Ovary (tissue), 9 donors: ENCODE results near the gene CTDP1. TPM values are rescaled to one million over a fixed set of nuclear protein-coding genes. Genes with fewer than 3 reads are reported as not detected.

Experiments used
- DNase-seq, 5 donors: peaks; one replicate each; pipeline ENCODE4 v3.0.0-alpha.2; 2019 to 2020
- H3K27ac ChIP-seq, 2 donors: fragments of 200-600 bp; one replicate each; pipeline versions ENCODE4 v1.5.1 to v1.8.0; 2019 to 2022
- H3K27me3 ChIP-seq: fragments of 200-600 bp; one replicate; pipeline ENCODE4 v1.8.0; 2022
- H3K36me3 ChIP-seq: fragments of 200-600 bp; sonication (generic); one replicate; pipeline ENCODE4 v1.5.1; 2019
- H3K4me1 ChIP-seq: one replicate; pipeline ENCODE4 v1.8.1; 2013; ENCODE audit warnings: mild to moderate bottlenecking, moderate library complexity; ENCODE audit not compliant: insufficient read depth
- H3K4me3 ChIP-seq: fragments of 200-600 bp; sonication (generic); one replicate; pipeline ENCODE4 v1.5.1; 2017
- H3K9me3 ChIP-seq, 2 donors: fragments of 200-600 bp in 1 of 2; sonication (generic) in 1 of 2; one replicate each; pipeline versions ENCODE4 v1.5.1 to v1.8.1; 2013 to 2019; ENCODE audit warnings: mild to moderate bottlenecking in 1 of 2, moderate library complexity in 1 of 2
- CTCF ChIP-seq, 3 donors: fragments of 450-650 bp in 2 of 3; fragments of 200-600 bp in 1 of 3; IDR thresholded peaks; one replicate each; pipeline versions ENCODE4 v1.5.1 to v1.8.0; 2016 to 2022; ENCODE audit warnings: antibody characterized with exemption in 3 of 3, mild to moderate bottlenecking in 1 of 3
- EP300 ChIP-seq: sonication (generic); formaldehyde crosslinking; IDR thresholded peaks from one replicate; pipeline ENCODE4 v1.6.1; 2017; ENCODE audit warnings: antibody characterized with exemption
- POLR2A ChIP-seq: fragments of 450-650 bp; IDR thresholded peaks from one replicate; pipeline ENCODE4 v1.6.1; 2017; ENCODE audit warnings: antibody characterized with exemption, mild to moderate bottlenecking, moderate library complexity
- WGBS, 3 donors: extraction: QIAGEN DNeasy Blood & Tissue Kit in 1 of 3; methylation state at CpG; one replicate each; pipeline versions ENCODE4 v1.1.5 to v1.1.7; 2013 to 2017; 5-methylcytosine and 5-hydroxymethylcytosine counted together
- intact Hi-C, 4 donors: fragments of 100-400 bp; cut with DNase I; formaldehyde crosslinking; loops; one replicate each; pipeline versions ENCODE4 v1.11.0 to v1.15.1; 2022 to 2023
- polyA plus RNA-seq, 2 donors: library from polyadenylated mRNA; stranded (reverse); fragments of 200-250 nt in 1 of 2; fragments of 350-450 nt in 1 of 2; fragmentation: Illumina TruSeq in 1 of 2; extraction: RNeasy Lipid Tissue Mini Kit (QIAGEN cat#74804) in 1 of 2; gene quantifications; one replicate each; pipeline ENCODE4 v1.2.3, GENCODE V29; 2013 to 2014
- total RNA-seq, 7 donors: library from RNA; depleted of rRNA in 2 of 7; stranded (reverse); fragments of >200 nt in 2 of 7; fragmentation: NEBNext Ultra II Directional in 3 of 7; extraction: Animal tissue kit (Norgen Biotek cat#: 25700) in 3 of 7; gene quantifications; one replicate each; pipeline versions ENCODE4 v1.1.0 to v1.2.4, GENCODE V29; 2016 to 2023
- donor health status: DM: no; HTN: no; CAD: no; lungs with moderate emphysema.
- donor health status: DM: no; HTN: no; CAD: no.
- donor health status: Bipolar disorder and iron deficiency.
- donor health status: DM: yes; HTN: yes; CAD: no.
- donor health status: DM: no; HTN: no; CAD: no.
- donor health status: DM: yes; HTN: yes; CAD: no.

CTDP1 gene
- total and polyA plus RNA-seq, 9 donors: 2.5 to 15.2 (median 11.2) TPM

DNA sequence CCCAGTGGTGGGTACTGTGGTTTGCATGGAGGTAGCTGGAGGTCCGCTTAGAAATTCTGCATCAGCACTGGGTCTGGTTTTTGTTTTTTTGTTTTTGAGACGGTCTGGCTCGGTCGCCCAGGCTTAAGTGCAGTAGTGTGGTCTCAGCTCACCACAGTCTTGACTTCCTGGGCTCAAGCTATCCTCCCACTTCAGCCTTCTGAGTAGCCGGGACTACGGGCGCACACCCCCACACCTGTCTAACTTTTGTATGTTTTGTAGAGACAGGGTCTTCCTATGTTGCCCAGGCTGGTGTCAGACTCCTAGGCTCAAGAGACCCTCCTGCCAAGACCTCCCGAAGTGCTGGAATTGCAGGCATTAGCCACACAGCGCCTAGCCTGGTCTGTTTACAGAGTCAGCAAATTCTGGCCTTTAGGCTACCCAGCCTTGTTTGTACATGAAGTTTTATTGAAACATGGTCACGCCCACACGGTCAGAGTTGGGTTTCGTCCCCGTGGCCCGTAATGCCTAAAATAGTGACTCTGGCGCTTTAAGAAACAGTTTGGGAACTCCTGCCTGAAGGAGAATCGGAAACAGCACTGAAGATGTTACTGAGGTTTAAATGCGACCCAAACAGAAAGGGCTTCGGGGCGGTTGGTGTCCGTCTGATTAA lies 32.7 kb downstream of the CTDP1 start:
- intact Hi-C loops: no loop called here
- DNase-seq: no peak
- no peak overlapping the region for H3K27ac ChIP-seq
- H3K36me3 ChIP-seq: no peaks in the 10 kb centered on the region
- H3K9me3 ChIP-seq: no peaks in the 10 kb centered on the region
- H3K4me3 ChIP-seq: no peak overlapping the region
- WGBS, 3 donors: 43 to 72% (median 46%) methylated on average over 20 of the region's 20 CpGs
- no peaks in the 10 kb centered on the region for H3K27me3 ChIP-seq
- no peaks in the 10 kb centered on the region for H3K4me1 ChIP-seq
- no peak for TF ChIP-seq EP300

DNA sequence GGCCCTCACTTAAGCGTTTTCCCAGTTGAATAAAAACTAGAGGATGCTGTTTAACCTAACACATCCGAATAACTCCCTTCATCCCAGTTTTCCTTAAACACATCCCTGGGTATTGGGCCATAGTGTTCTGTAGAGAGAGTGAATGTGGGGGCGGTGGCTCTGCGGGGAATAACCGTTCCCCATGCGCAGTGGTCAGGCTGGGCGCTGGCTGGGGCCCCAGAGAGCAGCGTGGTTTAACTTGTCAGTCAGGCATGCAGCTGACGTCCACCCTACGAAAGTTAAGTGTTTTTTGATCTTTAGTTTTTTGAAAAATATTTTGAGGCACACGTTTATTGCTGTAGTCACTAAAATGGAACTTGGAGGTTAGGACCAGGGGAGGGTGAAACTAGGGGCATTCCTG lies 33.7 kb downstream of the CTDP1 start:
- TF ChIP-seq POLR2A (no peak), CTCF (IDR thresholded peaks at IDR 0.05) (no peak)
- Histone ChIP-seq H3K36me3 (no peaks in the 10 kb centered on the region), H3K27me3 (no peaks in the 10 kb centered on the region), H3K4me1 (no peaks in the 10 kb centered on the region), H3K9me3 (no peaks in the 10 kb centered on the region), H3K4me3 (no peak overlapping the region), H3K27ac (no peak overlapping the region)
- DNase-seq: no peak
- 39 to 76% (median 60%) methylated on average over 11 of the region's 11 CpGs for WGBS, 3 donors
- intact Hi-C loops: no loop called here

DNA sequence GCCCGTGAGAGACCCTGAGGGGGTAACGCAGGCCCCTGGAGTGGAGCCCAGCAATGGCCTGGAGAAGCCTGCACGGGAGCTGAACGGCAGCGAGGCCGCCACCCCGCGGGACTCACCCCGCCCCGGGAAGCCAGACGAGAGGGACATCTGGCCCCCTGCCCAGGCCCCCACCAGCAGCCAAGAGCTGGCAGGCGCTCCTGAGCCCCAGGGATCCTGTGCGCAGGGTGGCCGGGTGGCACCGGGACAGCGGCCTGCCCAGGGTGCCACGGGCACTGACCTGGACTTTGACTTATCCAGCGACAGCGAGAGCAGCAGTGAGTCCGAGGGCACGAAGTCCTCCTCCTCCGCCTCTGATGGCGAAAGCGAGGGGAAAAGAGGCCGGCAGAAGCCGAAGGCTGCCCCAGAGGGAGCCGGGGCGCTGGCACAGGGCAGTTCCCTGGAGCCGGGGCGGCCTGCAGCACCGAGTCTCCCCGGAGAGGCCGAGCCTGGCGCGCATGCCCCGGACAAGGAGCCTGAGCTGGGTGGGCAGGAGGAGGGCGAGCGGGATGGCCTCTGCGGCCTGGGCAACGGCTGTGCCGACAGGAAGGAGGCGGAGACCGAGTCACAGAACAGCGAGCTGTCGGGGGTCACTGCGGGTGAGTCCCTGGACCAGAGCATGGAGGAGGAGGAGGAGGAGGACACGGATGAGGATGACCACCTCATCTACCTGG lies 35.1 kb downstream of the CTDP1 start:
- Histone ChIP-seq H3K27ac (no peak overlapping the region), H3K9me3 (no peaks in the 10 kb centered on the region), H3K36me3 (no peaks in the 10 kb centered on the region), H3K4me1 (no peaks in the 10 kb centered on the region), H3K27me3 (no peaks in the 10 kb centered on the region), H3K4me3 (no peak overlapping the region)
- WGBS, 3 donors: 94 to 96% (median 95%) methylated on average over 45 to 47 of the region's 47 CpGs
- intact Hi-C loops: no loop called here
- DNase-seq: no peak
- no peak for TF ChIP-seq EP300
- no peak for TF ChIP-seq CTCF (IDR thresholded peaks at IDR 0.05)
- no peak for TF ChIP-seq POLR2A

- no peaks in the 10 kb centered on the region for H3K36me3 ChIP-seq
- no peaks in the 10 kb centered on the region for H3K27me3 ChIP-seq
- no peak for TF ChIP-seq CTCF (IDR thresholded peaks at IDR 0.05)
- TF ChIP-seq POLR2A: no peak
- no peak for TF ChIP-seq EP300
- no peak overlapping the region for H3K4me3 ChIP-seq
- DNase-seq: no peak
- no peak overlapping the region for H3K27ac ChIP-seq
- 94 to 97% (median 96%) methylated on average over 26 of the region's 26 CpGs for WGBS, 3 donors
- H3K9me3 ChIP-seq: no peaks in the 10 kb centered on the region
- H3K4me1 ChIP-seq: no peaks in the 10 kb centered on the region
- intact Hi-C loops: no loop called here
These were observed 35.7 kb downstream of the CTDP1 start for GRCh38 chr18:79715280-79715679.

DNA sequence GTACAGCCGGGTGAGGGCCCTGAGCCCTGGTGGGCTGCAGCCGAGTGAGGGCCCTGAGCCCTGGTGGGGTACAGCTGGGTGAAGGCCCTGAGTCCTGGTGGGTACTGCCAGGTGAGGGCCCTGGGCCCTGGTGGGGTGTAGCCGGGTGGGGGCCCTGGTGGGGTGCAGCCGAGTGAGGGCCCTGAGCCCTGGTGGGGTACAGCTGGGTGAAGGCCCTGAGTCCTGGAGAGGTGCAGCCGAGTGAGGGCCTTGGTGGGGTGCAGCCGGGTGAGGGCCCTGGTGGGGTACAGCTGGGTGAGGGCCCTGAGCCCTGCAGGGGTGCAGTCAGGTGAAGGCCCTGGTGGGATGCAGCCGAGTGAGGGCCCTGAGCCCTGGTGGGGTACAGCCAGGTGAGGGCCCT lies 37.5 kb downstream of the CTDP1 start:
- no peaks in the 10 kb centered on the region for H3K36me3 ChIP-seq
- no peak overlapping the region for H3K27ac ChIP-seq
- TF ChIP-seq POLR2A (no peak), EP300 (no peak), CTCF (IDR thresholded peaks at IDR 0.05) (no peak)
- H3K4me1 ChIP-seq: no peaks in the 10 kb centered on the region
- H3K27me3 ChIP-seq: no peaks in the 10 kb centered on the region
- H3K4me3 ChIP-seq: no peak overlapping the region
- 92 to 99% (median 92%) methylated on average over 7 of the region's 7 CpGs for WGBS, 3 donors
- no peak for DNase-seq
- intact Hi-C loops: no loop called here
- H3K9me3 ChIP-seq: no peaks in the 10 kb centered on the region
